Cardiac muscle cell (in vitro differentiated cells and primary cell): ENCODE data around the gene JAKMIP1. TPM values are rescaled to one million over a fixed set of nuclear protein-coding genes. Genes with fewer than 3 reads are reported as not detected.
"Not testable (repeated sequence)": the region's sequence is repeated elsewhere in the genome, so short reads cannot be mapped to it uniquely, and the experiment has no call there.

ENCODE experiments used
- DNase-seq, 2 donors: peaks; one replicate each; pipeline versions ENCODE4 v3.0.0 to v3.0.0-alpha.2; 2010 to 2017; ENCODE audit warnings: low read depth in 1 of 2, low spot score in 1 of 2
- H3K27ac ChIP-seq: fragments of 200-600 bp; sonication (generic); 2 replicates; pipeline ENCODE4 v1.5.1; 2016
- H3K27me3 ChIP-seq: fragments of 200-600 bp; sonication (generic); 2 replicates; pipeline ENCODE4 v1.6.0; 2016; ENCODE audit warnings: control low read depth
- H3K36me3 ChIP-seq: fragments of 200-600 bp; sonication (generic); 2 replicates; pipeline ENCODE4 v1.5.1; 2016; ENCODE audit warnings: control low read depth
- H3K4me1 ChIP-seq: fragments of 200-600 bp; sonication (generic); 2 replicates; pipeline ENCODE4 v1.8.1; 2017; ENCODE audit warnings: low read depth, mild to moderate bottlenecking, mixed run types
- H3K4me3 ChIP-seq: fragments of 200-600 bp; sonication (generic); 2 replicates; pipeline ENCODE4 v1.5.1; 2016; ENCODE audit warnings: mild to moderate bottlenecking
- H3K9me3 ChIP-seq: fragments of 200-600 bp; sonication (generic); 2 replicates; pipeline ENCODE4 v1.5.1; 2017; ENCODE audit warnings: low read depth, mild to moderate bottlenecking, control low read depth
- CTCF ChIP-seq: IDR thresholded peaks from 2 replicates; pipeline ENCODE4 v1.5.1; 2012; ENCODE audit warnings: low read depth, mild to moderate bottlenecking, low read length
- polyA plus RNA-seq: library from polyadenylated mRNA; unstranded; fragments of >200 nt; fragmentation: Nextera tagmentation; extraction: Ambion mirVana; gene quantifications from 2 replicates; pipeline ENCODE4 v1.2.1, GENCODE V29; 2016
- total RNA-seq: library from RNA; depleted of rRNA; stranded (reverse); fragments of >200 nt; gene quantifications from 2 replicates; pipeline ENCODE4 v1.2.3, GENCODE V29; 2016

Gene JAKMIP1
- total and polyA plus RNA-seq, 2 experiments from 2014 or later, result 0.68 to 1.2 TPM

- Histone ChIP-seq H3K9me3 (no peaks in the 10 kb centered on the region), H3K4me3 (no peak overlapping the region), H3K4me1 (no peaks in the 10 kb centered on the region), H3K27ac (no peak overlapping the region), H3K27me3 (peaks cover 52% of the 10 kb centered on the region), H3K36me3 (no peaks in the 10 kb centered on the region)
- TF ChIP-seq CTCF, result no peak
- DNase-seq, result no peak
Measured at GRCh38 chr4:6010789-6011188, 189.6 kb downstream of the JAKMIP1 start.

GRCh38 chr4:6009452-6009851, 190.9 kb downstream of the JAKMIP1 start:
- TF ChIP-seq CTCF, result no peak
- no peaks in the 10 kb centered on the region for H3K4me1 ChIP-seq
- no peaks in the 10 kb centered on the region for H3K36me3 ChIP-seq
- peaks cover 56% of the 10 kb centered on the region for H3K27me3 ChIP-seq
- no peak overlapping the region for H3K27ac ChIP-seq
- DNase-seq, result no peak
- H3K4me3 ChIP-seq, result no peak overlapping the region
- H3K9me3 ChIP-seq, result no peaks in the 10 kb centered on the region

GRCh38 chr4:6008766-6009385, 191.5 kb downstream of the JAKMIP1 start:
- no peaks in the 10 kb centered on the region for H3K36me3 ChIP-seq
- no peaks in the 10 kb centered on the region for H3K9me3 ChIP-seq
- H3K27me3 ChIP-seq, result peaks cover 56% of the 10 kb centered on the region
- no peak overlapping the region for H3K4me3 ChIP-seq
- no peaks in the 10 kb centered on the region for H3K4me1 ChIP-seq
- H3K27ac ChIP-seq, result no peak overlapping the region
- TF ChIP-seq CTCF, result no peak
- no peak for DNase-seq

- Histone ChIP-seq H3K27me3 (peaks cover 56% of the 10 kb centered on the region), H3K4me3 (no peak overlapping the region), H3K36me3 (no peaks in the 10 kb centered on the region), H3K27ac (no peak overlapping the region), H3K4me1 (no peaks in the 10 kb centered on the region), H3K9me3 (no peaks in the 10 kb centered on the region)
- no peak for TF ChIP-seq CTCF
- peak in 1 of 2 donors; percentile 42 for DNase-seq
Measured at GRCh38 chr4:6008092-6008551, 192.2 kb downstream of the JAKMIP1 start.

GRCh38 chr4:6005175-6005574, 195.2 kb downstream of the JAKMIP1 start:
- TF ChIP-seq CTCF, result no peak
- H3K9me3 ChIP-seq, result no peaks in the 10 kb centered on the region
- no peak overlapping the region for H3K4me3 ChIP-seq
- H3K27ac ChIP-seq, result no peak overlapping the region
- no peaks in the 10 kb centered on the region for H3K36me3 ChIP-seq
- no peaks in the 10 kb centered on the region for H3K4me1 ChIP-seq
- peaks cover 48% of the 10 kb centered on the region for H3K27me3 ChIP-seq
- DNase-seq, result no peak

- not testable (repeated sequence) for H3K27ac ChIP-seq, H3K9me3 ChIP-seq, H3K36me3 ChIP-seq, H3K4me1 ChIP-seq, H3K4me3 ChIP-seq, DNase-seq
- H3K27me3 ChIP-seq, result peaks cover 31% of the 10 kb centered on the region
Measured at GRCh38 chr4:6003485-6003884, 196.9 kb downstream of the JAKMIP1 start.
